ENCODE data around the gene POFUT1.
"Not testable (repeated sequence)": the region's sequence is repeated elsewhere in the genome, so short reads cannot be mapped to it uniquely, and the experiment has no call there.

The POFUT1 gene

DNA sequence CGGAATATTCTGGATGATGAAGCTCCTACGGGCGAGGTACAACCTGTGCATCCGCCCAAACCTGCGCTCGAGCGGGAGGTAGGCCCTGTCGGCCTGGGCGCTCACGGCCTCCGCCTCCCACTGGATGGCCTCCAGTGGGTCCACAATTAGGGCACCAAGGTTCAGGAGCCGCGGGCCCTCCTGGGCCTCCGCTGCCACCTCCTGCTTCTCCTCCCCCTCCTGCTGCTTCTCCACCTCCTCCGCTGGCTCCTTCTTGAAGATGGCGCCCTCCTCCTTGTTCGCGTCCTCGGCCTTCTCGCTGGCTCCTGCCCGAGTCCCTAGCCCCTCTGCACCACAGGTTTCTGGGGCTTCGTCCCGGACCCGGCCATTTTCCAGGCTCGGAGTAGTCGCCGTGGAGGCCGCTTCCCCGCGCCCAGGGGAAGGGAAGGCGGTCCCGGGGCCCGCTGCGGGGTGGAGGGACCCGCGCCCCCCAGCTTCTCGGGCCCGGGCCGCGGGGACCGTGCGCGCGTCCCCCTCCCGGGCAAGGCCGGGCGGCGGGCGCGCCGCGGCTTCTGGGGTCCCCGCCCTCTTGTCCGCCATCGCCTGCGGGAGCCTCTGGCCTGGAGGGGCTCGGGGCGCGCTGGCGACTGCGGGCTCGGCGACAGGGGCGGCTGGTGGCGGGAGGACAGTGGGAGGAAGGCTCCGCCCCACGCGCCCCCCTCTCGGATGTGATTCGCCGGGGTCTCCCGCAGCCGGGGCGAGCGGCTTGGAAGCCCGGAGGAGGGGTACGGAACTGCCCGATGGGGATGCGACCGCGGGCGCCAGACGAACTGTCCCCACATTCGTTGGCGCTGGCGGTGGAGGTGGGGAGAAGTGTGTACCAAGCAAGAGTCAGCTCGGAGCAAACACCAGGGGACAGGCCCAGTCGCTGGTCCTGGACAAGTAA is 17.7 kb upstream of the POFUT1 start:
- DNase-seq, result no peak

DNA sequence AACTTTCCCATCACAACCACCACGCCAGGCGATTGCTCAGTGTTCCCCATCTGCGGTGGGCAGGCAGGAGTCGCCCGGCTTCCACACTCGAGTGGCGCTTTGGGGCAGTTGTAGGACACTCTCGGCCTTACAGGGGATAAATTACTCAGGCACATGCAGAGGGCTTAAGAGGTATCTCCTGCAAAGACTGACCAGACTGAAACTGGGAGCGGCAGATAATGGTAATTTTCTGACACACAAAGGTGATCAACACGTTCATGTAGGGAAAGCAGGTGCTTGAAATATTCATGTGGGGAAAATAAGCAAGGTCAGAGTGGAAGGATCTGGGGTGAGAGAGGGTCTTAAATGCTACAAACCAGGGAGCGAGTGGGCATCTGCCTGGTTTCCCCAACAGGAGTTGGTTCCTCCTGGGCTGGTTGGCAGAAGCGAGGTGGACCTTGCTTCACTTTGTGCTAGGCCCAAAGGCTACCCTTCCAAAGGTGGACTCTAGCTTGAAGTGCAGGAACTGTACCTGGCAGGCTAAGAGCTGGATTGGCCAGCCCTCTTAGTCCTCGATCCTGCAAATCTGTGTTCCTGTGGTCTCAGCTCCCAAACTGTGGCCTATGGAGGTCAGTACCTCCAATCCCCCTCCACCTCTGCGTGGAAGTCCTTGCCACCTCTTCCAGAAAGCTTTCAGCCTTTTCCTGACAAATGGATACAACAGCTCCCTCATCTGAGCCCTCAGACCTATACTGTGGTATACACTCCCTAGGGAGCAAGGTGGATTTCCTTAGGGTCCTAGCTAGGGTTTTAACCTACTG is 16.9 kb upstream of the POFUT1 start:
- DNase-seq, result no peak

DNA sequence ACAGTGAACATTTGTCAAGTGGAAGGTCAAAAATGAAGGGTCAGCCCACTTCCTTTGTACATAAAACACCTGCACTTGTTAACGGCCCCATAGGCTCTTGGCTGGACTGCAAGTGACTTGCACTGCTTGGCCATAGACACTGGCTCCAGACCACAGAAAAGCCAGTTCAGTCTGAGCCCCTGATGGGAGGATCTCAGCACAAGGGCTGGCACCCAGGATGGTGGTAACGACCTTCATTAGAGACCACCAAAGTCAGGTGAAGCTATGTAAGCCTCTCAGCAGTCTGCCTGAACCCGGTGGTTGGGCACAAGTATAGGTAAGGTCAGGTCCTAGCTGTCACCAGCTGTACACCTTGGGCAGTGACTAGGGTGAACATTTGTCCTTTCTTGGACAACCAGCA is 16.3 kb upstream of the POFUT1 start:
- no peak for DNase-seq

DNA sequence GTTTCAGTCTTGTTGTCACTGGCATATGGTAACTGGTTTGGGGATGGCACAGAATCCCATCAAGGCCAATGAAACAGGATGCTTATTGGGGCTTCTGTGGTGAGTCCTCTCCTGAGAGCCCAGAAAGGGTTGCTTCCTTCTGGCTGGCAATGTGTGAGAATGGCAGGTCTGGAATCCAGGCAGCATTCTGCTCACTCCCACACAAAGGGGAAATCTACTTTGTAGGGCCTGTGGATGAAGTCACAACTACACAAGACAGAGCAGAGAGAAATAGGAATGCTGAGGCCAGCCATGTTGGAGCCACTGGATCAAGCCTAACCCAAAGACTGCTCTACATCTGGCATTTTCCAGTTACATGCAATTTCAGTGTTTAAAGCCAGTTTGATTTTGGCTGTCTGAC is 15.8 kb upstream of the POFUT1 start:
- DNase-seq, result no peak

DNA sequence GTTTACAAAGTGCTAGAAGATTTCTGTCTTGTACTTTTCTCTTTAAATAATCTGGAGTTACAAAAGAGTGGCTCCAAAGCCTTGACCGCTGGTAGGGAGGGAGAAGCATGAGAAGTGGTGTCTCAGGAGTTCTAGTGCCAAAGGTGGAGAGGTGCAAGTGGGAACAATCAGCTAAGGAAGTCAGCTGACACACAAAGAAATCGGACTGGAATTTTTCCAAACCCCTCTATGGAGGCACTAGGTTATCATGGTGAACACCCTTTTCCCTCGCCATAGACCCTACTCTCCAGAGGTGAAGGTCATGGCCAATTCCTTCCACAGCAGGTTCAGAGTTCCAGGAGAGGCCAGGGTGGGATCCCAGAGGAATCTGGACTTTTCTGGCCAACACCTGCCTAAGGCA is 15.0 kb upstream of the POFUT1 start:
- DNase-seq, result no peak

DNA sequence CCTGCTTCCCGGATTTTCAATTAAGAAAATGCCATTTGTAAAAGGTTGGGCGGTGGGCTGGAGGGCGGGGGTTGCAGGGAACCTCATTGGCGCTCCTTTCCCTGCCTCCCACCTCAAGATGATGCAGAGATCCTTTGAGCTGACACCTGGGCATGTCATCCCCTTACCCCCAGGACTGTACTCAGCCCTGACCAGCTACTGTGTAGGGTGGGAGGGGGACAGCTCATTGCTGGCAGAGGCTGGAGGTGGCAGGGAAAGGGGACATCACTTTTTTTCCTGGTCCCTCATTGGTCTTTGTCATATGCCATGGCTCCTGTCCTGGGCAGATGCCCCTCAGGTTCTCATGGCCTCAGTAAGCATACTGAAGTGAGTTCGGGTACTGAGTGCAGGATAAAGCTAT is 14.3 kb upstream of the POFUT1 start:
- not testable (repeated sequence) for DNase-seq

DNA sequence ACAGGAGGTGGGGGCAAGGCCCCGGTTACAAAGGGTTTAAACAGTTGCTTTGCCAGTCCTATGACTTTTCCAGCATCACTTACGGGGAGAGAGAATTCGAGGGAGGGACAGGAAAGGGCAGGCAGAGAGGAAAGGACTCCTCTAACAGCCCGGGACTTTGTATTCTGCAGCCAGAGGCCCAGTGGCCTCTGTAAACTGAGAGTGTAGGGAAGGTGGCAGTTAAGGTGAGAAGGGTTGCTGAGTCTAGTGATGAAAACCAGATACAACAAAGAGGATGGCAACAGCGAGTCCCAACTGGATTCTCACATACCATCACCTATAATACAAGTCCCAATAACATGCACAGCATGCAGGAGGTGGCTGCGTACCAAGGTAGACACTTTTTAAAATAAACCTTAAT is 13.7 kb upstream of the POFUT1 start:
- no peak for DNase-seq

DNA sequence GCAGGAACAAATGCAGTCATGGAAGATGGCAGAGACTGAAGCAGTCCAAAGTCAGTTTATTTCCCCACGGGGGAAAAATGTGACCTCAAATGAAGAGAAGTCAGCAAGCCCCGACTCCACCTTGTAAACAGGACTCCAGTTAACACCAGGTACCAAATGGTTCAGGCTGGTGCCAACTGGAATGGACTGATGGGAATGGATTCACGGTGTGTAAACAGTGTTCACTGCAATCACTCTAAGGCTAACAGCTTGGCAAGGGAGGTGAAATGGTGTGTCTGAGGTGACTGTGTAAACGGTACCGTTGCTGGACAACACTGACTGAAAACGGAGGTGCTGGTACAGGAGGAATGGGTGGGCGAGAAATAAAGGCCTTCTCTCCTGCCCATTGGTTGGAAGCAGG is 12.1 kb upstream of the POFUT1 start:
- no peak for DNase-seq

DNA sequence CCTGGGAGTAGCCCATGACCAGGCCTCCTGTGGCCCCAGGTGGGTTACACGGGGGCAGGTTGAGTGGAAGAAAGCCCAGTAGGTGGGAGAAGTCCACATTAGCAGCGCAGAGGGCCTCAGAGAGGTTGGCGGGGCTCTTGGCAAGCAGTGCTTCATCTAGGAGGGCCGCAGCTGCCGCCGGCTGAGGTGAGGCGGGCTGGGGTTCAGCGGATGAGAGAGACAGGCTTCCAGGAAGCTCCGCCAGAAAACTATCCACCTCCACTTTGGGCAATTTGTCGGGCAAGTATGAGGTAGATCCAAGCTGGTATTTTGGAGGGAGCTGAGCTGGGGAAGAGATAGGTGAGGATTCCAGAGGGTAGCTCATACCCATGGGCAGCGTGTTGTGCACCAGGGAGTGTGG is 11.1 kb upstream of the POFUT1 start:
- not testable (repeated sequence) for DNase-seq

DNA sequence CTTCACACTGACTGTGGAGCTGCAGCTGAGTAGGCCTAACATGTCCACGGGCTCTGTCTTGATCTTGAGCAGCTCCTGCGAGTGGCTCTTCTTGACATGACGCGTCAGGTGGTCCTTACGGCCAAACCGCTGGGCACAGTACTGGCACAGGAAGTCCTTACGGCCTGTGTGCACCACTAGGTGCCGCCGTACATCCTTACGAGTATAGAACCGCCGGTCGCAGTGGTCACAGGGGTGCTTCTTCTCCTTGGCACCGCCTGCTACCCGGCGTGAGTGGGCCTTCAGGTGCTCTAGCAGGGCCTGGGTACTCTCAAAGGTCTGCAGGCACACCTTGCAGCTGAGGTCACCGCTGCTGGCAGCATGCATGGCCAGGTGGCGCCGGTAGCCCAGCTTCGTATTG is 10.5 kb upstream of the POFUT1 start:
- DNase-seq, result not testable (repeated sequence)

DNA sequence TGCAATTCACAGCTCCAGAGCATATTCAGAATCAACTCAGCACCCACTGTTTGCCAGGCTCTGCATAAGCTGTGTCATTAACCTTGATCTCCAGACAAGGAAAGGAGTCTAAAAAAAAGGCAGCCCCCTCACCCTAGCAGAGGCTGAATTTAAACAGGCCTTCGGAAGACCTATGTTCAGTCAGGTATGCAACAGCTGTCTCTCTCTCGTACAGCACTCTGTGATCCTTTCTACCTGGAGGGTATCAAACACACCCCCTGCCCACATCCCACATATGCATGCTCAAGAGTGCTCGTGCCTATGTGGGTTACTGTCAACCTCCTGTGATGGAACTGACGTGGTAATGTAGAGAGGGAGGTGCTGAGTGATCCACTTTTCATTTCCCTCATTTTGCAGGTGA is 8.7 kb upstream of the POFUT1 start:
- DNase-seq, result no peak

DNA sequence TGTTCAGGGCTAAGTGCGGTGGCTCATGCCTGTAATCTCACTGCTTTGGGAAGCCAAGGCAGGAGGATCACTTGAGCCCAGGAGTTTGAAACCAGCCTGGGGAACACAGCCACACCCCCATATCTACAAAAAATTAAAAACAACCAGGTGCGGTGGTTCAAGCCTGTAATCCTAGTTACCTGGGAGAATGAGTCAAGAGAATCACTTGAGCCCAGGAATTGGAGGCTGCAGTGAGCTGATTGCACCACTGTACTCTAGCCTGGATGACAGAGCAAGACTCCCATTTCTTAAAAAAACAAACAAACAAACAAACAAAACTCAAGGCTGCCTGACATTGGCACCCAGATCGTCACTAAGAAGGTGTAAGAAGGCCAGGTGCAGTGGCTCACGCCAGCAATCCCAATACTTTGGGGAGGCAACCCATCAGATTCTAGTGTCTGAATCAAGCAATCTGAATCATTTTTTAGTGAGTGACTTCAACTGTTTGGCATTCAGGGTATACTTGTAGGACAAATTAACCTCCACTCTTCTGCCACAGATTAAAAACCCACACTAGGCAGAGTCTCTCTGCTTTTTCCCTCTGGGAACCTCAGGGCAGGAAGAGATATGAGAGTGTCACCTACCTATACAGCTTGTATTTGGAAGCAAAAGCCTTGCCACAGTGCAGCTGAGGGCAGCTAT is 6.2 kb upstream of the POFUT1 start:
- DNase-seq, result no peak

DNA sequence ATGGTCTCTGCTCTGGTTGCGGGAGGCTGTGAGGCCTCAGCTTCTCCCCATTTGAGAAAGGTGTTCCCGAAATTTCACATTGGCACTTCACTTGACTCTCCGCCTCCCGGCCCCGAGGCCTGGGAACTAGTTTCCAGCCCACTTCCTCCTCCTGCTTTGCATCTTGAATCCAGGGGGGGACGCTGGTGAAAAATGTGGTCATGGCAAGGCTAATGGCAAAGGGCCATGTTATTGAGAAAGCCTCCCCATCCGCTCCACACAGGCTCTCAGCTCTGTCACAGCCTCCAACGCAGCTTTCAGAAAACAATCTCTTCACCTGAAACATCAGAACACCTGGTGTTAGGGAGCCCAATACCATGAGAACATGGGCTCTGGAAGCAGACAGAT is 5.7 kb upstream of the POFUT1 start:
- DNase-seq, result no peak

DNA sequence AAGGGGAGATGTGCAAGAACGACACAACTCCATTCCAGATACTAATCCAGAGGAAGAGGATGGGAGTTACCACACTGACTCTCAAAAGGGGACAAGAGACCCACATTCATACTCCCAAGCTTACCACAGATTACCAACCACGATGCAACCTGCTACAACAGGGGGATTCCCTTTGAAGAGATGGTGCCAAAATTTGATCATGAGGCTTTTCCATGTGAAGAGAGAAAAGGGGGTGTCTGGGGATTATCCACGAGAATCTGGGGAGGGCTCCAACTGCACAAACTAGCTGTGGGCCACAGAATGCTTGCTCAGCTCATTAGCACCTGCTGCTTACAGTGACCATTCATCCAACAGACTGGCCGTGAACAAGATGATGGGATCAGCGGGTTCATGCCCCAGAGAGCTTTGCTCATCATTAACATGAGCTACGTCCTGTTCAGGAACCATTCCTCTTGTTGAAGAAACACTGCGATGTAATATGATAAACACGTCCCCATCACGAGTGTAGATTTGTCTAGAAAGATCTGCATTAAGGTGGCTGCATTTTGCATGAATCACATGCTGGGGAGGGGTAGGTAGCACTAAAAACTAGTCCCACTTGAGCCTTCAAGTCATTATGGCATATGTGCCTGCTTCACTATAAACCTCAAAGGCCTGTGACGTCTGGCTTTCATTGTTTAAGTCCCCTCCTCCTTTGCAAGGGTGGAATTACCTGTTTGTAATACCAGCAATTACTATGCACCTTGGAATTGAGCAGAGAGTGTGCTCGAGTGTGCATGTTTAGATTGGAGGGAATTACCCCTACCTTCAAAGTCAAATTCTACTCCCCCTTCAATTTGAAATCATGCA is 4.1 kb upstream of the POFUT1 start:
- DNase-seq, result no peak

DNA sequence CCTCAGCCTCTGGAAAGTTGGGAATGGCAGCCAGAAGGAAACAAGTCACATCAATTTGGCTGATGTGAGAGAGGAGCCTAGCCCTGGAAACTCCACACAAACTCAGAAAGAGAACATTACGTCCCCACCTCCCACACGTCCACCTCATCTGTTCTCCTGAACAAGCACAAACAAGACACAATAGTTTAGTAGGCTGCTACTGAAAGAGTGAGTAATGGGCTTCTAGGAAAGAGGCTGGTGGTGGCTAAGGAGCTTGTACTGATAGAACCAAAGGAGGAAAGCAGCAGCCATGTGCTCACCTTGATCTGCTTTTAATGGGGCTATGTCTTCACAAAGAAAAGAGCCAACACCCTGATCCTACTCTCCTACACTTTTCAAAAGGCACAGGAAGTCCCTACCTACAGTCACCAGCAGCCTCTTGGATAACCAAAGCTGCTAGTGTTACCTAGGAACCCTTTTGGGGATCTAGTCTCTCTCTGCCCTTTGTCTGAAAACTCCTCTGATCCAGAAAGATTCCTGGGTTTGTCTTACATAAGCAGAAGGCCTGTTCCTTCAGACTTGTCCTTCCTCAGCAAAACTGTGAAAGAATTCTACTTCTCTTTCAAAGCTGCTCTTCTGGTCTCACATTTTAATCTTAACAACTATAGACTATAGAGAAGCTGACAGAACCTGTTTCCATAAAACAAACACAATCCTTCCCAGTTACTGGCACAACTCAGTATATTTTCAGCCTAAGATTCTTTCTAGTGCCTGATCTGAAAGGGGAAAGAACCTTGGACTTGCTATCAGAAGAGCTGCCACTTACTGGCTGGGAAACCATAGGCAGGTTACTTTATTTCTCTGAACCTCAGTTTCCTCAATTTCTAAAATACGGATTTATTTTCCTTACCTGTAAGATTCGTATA is 3.2 kb upstream of the POFUT1 start:
- no peak for DNase-seq

DNA sequence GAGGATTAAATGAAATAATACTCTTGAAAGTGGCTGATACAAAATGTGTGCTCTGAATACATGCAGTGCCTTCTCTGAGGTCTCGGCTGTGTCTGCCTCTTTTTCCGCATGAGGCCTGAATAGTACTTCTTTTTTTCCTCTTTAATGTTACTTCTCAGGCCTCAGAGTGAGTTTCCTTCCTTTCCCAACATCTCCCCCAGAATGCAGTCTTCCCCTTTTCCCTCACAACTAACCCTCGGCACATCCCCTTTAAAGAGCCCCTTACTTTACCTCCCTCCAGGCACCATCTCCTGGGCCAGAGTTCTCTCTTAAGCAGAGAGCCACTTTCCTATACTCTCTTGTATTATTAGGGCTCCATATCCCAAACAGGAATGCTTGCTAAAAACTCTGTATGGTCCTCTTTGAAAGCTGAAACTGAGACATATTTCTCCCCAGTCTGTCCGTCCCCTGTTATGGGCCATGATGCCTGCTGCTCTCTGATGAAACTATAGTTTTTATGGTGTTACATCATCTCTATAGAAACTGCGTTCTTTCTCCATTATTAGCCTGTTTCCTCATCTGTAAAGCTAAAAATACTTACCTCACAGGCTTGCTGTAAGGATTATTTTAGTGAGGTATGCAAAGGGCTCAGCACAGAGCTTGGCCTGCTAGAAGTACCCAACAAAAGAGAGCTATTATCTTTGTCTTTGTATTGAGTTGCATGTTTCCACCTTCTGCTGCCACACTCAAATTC is 2.4 kb upstream of the POFUT1 start:
- DNase-seq, result no peak

DNA sequence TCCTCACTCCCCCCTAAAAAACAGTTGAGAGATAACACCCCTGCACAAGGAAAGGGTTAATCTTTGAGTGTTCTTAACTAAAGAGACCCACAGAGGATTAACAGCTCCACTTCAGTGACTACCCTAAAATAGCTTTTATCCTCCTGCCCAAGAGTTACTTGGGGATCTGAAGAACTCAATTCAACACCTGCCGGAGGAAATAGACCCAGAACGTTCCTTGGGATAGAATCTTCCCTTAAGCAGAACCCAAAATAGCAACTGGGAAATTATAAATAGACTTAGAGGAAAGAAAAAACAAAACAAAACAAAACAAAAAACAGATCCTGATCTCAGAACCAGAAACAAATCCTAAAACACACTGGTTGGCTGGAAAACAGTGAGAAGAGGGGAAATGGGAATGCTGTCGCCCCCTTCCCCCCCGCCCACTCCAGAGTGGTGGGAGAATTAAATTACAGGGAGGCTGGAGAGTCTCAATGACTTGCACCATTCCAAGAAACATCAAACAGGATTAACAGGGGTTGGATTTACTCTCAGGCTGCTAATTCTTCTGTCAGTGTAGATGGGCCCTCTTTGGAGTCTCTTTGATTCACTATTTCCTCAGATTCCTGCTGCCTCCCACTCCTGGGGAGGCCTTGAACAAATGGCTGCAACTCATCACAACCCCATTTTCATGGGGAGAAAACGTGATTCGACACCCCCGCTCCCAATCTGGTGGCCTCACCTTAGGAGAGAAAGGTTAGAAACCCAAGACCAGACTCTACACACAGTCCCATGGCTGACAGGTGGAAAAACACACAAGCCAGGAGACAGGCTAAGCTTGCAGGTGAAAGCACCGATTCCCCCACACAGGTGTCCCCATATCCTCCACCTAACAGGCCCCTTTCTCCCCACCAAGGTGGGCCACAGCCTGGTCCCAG is 1.6 kb upstream of the POFUT1 start:
- DNase-seq, result no peak

DNA sequence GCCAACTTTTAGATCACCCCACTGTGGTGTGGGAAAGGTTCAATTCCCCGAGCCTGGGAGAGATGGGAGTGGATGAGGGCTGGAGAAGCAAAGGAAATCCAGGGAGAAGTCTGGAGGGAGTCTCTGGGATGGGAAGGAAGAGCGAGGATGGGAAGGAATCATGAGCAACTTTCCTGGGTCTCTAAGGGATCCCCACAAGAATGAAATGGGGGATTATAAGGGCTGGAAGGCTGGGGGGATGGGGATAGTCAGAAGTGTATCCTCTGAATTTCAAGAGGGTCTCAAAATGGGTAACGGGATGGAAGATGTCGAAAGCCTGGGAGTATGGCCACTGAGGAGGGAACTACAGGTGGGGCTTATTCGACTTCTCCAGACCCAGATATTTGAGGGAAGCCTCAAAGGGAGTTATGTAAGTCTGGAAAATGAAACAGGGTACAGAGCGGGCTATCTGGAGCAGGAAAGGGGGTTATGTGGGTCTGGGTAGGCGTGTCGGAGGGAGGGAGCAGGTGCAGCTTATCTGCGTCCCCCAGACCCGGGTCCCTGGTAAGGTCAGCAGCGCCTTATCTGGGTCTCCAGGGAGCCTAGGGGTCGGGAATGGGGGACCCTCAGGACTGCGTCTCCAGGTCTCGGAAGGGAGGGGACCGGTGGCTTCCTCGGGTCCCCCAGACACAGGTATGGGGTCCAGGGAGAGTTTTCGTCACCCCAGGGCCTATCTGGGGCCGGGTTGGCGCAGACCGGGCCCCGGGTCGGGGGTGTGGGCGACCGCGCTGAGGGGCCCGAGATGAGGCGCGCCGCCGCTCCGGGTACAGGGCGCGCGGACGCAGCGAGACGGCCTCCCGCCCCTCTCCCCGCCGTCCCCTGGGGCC is 687 bp upstream of the POFUT1 start:
- DNase-seq, result peak; percentile 65

Data from OCI-M1 (cell line).